HL-60 (cell line): ENCODE data around the gene DNAAF9.
A peak's percentile ranks its signal among the peaks of the same experiment; 100 is the strongest.

Experiments
- DNase-seq, 2 experiments: peaks; one replicate each; pipeline ENCODE4 v3.0.0-alpha.2; 2010 to 2020; ENCODE audit warnings: low read depth in 1 of 2, low spot score in 1 of 2
- H3K27ac ChIP-seq: fragments of 250-450 bp; sonication (Bioruptor Pico); replicated peaks from 2 replicates; pipeline ENCODE4 v1.5.1; 2020; ENCODE audit warnings: mild to moderate bottlenecking, moderate library complexity
- H3K27me3 ChIP-seq: fragments of 250-450 bp; sonication (Bioruptor Pico); 2 replicates; pipeline ENCODE4 v1.5.1; 2021; ENCODE audit warnings: mild to moderate bottlenecking, moderate library complexity; ENCODE audit not compliant: insufficient read depth, poor library complexity, severe bottlenecking
- H3K4me3 ChIP-seq: replicated peaks from 2 replicates; pipeline ENCODE4 v1.5.1; 2011; ENCODE audit warnings: mild to moderate bottlenecking, control low read depth, low read length; ENCODE audit not compliant: insufficient read depth
- CTCF ChIP-seq: IDR thresholded peaks from one replicate; pipeline ENCODE4 v1.5.1; 2011; ENCODE audit warnings: low read length, control low read depth, inconsistent platforms; ENCODE audit not compliant: insufficient read depth
- GABPA ChIP-seq: IDR thresholded peaks from 2 replicates; pipeline ENCODE4 v1.6.1; 2012; ENCODE audit warnings: low read depth
- POLR2AphosphoS5 ChIP-seq: IDR thresholded peaks from 2 replicates; pipeline ENCODE4 v1.6.1; 2012; ENCODE audit warnings: low read depth
- SPI1 ChIP-seq: IDR thresholded peaks from 2 replicates; pipeline ENCODE4 v1.6.1; 2012; ENCODE audit warnings: low read depth, mild to moderate bottlenecking, borderline replicate concordance
- long read RNA-seq: library from polyadenylated mRNA; unstranded; transcript quantifications from one replicate; pipeline ENCODE4 v2.0.0, GENCODE V29; 2020
- TF ChIP-seq, protein P1 (sequence below): IDR thresholded peaks from 2 replicates; pipeline ENCODE4 v1.6.1; 2012; ENCODE audit warnings: low read depth; ENCODE audit not compliant: insufficient replicate concordance

The DNAAF9 gene
- long read RNA-seq, full-length matches to known transcripts, result 9 of 28 reads
- long read RNA-seq, partial matches to known transcripts, result 7 of 28 reads
- long read RNA-seq, other reads (novel, unspliced or antisense), result 12 of 28 reads

- no peaks in the 10 kb centered on the region for H3K27me3 ChIP-seq
- peak within 1 kb of the TSS; percentile 44 for H3K27ac ChIP-seq
- peak within 1 kb of the TSS; percentile 73 for H3K4me3 ChIP-seq
- TF ChIP-seq POLR2AphosphoS5 (no peak), SPI1 (no peak), CTCF (no peak), GABPA (no peak)
- TF ChIP-seq, protein P1, sequence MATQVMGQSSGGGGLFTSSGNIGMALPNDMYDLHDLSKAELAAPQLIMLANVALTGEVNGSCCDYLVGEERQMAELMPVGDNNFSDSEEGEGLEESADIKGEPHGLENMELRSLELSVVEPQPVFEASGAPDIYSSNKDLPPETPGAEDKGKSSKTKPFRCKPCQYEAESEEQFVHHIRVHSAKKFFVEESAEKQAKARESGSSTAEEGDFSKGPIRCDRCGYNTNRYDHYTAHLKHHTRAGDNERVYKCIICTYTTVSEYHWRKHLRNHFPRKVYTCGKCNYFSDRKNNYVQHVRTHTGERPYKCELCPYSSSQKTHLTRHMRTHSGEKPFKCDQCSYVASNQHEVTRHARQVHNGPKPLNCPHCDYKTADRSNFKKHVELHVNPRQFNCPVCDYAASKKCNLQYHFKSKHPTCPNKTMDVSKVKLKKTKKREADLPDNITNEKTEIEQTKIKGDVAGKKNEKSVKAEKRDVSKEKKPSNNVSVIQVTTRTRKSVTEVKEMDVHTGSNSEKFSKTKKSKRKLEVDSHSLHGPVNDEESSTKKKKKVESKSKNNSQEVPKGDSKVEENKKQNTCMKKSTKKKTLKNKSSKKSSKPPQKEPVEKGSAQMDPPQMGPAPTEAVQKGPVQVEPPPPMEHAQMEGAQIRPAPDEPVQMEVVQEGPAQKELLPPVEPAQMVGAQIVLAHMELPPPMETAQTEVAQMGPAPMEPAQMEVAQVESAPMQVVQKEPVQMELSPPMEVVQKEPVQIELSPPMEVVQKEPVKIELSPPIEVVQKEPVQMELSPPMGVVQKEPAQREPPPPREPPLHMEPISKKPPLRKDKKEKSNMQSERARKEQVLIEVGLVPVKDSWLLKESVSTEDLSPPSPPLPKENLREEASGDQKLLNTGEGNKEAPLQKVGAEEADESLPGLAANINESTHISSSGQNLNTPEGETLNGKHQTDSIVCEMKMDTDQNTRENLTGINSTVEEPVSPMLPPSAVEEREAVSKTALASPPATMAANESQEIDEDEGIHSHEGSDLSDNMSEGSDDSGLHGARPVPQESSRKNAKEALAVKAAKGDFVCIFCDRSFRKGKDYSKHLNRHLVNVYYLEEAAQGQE, result no peak
- DNase-seq, result peak; percentile 42 to 43
These were observed at the start of gene DNAAF9 for GRCh38 chr20:3407040-3407770. DNAAF9 (minus strand) TSS chr20:3407669; CDS start chr20:3407557, 112 bp downstream.

DNA sequence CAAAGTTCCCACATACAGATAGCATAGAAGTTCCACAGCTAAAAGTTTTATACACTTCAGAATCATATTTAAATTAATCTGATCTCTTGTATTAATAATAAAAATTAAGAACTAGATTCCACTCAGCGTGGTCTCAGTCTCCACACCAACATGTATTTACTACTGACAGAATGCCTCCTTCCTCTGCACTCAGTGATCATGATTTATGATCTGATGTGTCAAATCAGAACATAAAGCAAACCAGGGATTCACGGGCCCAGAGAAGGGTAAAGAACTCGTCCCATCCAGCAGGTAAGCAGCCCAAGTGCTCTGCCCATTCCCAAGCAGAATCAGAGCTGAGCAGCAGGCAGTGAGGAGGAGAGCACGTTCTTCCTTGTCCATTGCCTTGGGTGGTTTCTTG is 49.2 kb upstream of the DNAAF9 start:
- no peak for TF ChIP-seq GABPA
- Histone ChIP-seq H3K27me3 (no peaks in the 10 kb centered on the region), H3K4me3 (no peak overlapping the region), H3K27ac (no peak overlapping the region)
- DNase-seq, result no peak

- no peak overlapping the region for H3K27ac ChIP-seq
- no peak for DNase-seq
- no peak overlapping the region for H3K4me3 ChIP-seq
- TF ChIP-seq, protein P1, result no peak
- TF ChIP-seq SPI1 (no peak), POLR2AphosphoS5 (no peak), GABPA (no peak)
- no peaks in the 10 kb centered on the region for H3K27me3 ChIP-seq
These were observed 47.4 kb upstream of the DNAAF9 start for GRCh38 chr20:3454831-3455230.

DNA sequence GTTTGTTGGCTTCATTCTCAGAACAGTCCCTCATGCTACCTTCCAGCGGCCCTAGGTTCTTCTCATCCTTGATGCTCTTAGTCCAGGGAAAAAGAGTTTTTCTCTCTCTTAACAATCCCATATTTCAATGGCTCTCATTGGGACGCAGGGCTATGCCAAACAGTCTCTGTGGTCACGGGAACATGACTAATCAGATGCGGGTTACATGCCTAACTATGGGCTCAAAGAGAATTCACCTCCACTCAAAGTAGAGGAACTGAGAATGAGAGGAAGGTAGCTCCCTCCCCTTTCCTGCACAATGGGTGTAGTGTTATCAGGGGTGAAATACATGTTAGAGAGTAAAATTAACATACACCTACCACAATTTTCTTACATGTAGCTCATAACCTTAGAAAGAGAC is 45.2 kb upstream of the DNAAF9 start:
- Histone ChIP-seq H3K27me3 (no peaks in the 10 kb centered on the region), H3K27ac (no peak overlapping the region), H3K4me3 (no peak overlapping the region)
- TF ChIP-seq SPI1 (no peak), POLR2AphosphoS5 (no peak), CTCF (no peak), GABPA (no peak)
- TF ChIP-seq, protein P1, result no peak
- DNase-seq, result no peak
